Measurements from ENCODE around the gene VAV2. TPM values are rescaled to one million over a fixed set of nuclear protein-coding genes. Genes with fewer than 3 reads are reported as not detected.

The VAV2 gene
- total RNA-seq, 3 donors from 2014 or later (not counting 1 experiment from before 2014, with no cell fraction given), result 3.9 to 5.1 (median 4.8) TPM

DNA sequence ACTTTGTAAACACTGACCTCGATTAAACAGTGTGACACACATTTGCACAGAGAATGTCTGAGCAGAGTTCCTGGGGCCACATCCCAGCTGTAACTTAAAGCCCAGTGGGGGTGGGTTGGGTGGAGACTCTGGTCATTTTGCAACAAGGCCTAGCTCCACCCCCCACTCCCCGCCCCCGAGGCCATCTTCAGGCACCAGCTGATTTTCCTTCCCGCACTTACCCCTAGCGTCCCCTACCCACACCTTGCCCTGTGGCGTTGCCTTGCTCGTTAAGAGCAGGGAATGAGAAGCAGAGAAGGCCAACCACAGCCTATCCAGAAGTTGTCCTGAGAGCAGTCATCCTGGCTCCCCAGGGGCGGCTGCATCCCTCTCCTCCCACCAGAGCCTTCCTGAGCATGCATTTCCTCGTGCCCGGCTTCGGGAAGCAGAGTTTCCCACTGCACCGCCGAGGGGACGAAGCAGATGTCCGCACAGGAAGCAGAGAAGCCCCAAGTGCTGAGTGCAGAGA is 152.2 kb downstream of the VAV2 start:
- Mint-ChIP-seq H3K4me1 (peaks cover 0 to 5% of the 10 kb centered on the region in 2 donors), H3K4me3 (no peak overlapping the region), H3K9me3 (no peaks in the 10 kb centered on the region), H3K36me3 (no peaks in the 10 kb centered on the region), H3K27me3 (ENCODE audit: low read depth in 2 of 2) (no peaks in the 10 kb centered on the region), H3K27ac (no peak overlapping the region)
- Histone ChIP-seq H3K9me3 (ENCODE audit: control insufficient read depth, insufficient read depth, low read length) (no peaks in the 10 kb centered on the region), H3K4me3 (ENCODE audit: low read length) (no peak overlapping the region), H3K27me3 (ENCODE audit: control insufficient read depth, insufficient read depth, low read length) (no peaks in the 10 kb centered on the region), H3K4me1 (ENCODE audit: control insufficient read depth, insufficient read depth, low read length) (peaks cover 6% of the 10 kb centered on the region), H3K27ac (ENCODE audit: low read length) (no peak overlapping the region), H3K36me3 (ENCODE audit: control insufficient read depth, insufficient read depth, low read length) (no peaks in the 10 kb centered on the region)
- intact Hi-C loops (cut with micrococcal nuclease), result no loop called here
- no peak for ATAC-seq
- DNase-seq, result no peak
- 81% methylated on average over 15 of the region's 15 CpGs for WGBS (ENCODE audit: insufficient coverage)
- TF ChIP-seq, protein P1, sequence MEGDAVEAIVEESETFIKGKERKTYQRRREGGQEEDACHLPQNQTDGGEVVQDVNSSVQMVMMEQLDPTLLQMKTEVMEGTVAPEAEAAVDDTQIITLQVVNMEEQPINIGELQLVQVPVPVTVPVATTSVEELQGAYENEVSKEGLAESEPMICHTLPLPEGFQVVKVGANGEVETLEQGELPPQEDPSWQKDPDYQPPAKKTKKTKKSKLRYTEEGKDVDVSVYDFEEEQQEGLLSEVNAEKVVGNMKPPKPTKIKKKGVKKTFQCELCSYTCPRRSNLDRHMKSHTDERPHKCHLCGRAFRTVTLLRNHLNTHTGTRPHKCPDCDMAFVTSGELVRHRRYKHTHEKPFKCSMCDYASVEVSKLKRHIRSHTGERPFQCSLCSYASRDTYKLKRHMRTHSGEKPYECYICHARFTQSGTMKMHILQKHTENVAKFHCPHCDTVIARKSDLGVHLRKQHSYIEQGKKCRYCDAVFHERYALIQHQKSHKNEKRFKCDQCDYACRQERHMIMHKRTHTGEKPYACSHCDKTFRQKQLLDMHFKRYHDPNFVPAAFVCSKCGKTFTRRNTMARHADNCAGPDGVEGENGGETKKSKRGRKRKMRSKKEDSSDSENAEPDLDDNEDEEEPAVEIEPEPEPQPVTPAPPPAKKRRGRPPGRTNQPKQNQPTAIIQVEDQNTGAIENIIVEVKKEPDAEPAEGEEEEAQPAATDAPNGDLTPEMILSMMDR (IDR thresholded peaks at IDR 0.05), result no peak

DNA sequence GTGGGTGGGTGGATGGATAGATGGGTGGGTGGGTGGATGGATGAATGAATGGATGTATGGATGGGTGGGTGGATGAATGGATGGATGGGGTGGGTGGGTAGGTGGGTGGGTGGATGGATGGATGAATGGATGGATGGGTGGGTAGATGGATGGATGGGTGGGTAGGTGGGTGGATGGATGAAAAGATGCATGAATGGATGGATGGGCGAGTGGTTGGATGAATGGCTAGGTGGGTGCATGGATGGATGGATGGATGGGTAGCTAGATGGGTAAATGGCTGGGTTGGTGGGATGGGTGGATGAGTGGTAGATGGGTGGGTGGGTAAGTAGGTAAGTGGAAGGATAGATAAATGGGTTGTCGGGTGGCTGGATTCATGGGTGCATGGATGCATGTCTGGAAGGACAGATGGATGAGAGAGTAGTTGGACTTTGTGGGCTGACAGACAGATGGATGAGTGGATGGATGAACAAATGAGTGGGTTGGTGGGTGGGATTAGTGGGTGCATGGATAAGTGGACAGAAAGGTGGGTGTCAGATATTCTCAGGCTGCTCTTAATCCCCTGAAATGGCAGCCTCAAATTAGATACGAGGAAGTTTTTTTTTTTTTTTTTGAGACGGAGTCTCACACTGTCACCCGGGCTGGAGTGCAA is 153.1 kb downstream of the VAV2 start:
- Histone ChIP-seq H3K27ac (ENCODE audit: low read length) (no peak overlapping the region), H3K27me3 (ENCODE audit: control insufficient read depth, insufficient read depth, low read length) (no peaks in the 10 kb centered on the region), H3K36me3 (ENCODE audit: control insufficient read depth, insufficient read depth, low read length) (no peaks in the 10 kb centered on the region), H3K4me1 (ENCODE audit: control insufficient read depth, insufficient read depth, low read length) (peaks cover 3% of the 10 kb centered on the region), H3K9me3 (ENCODE audit: control insufficient read depth, insufficient read depth, low read length) (no peaks in the 10 kb centered on the region), H3K4me3 (ENCODE audit: low read length) (no peak overlapping the region)
- peaks cover 0 to 5% of the 10 kb centered on the region in 2 donors for H3K4me1 Mint-ChIP-seq
- DNase-seq (no peak), ATAC-seq (no peak)
- H3K27ac Mint-ChIP-seq, result no peak overlapping the region
- no peaks in the 10 kb centered on the region for H3K36me3 Mint-ChIP-seq
- H3K27me3 Mint-ChIP-seq (ENCODE audit: low read depth in 2 of 2), result no peaks in the 10 kb centered on the region
- no peaks in the 10 kb centered on the region for H3K9me3 Mint-ChIP-seq
- intact Hi-C loops (cut with micrococcal nuclease), result no loop called here
- TF ChIP-seq, protein P1 (IDR thresholded peaks at IDR 0.05), result no peak
- WGBS (ENCODE audit: insufficient coverage), result 91% methylated on average over 5 of the region's 5 CpGs
- H3K4me3 Mint-ChIP-seq, result no peak overlapping the region

DNA sequence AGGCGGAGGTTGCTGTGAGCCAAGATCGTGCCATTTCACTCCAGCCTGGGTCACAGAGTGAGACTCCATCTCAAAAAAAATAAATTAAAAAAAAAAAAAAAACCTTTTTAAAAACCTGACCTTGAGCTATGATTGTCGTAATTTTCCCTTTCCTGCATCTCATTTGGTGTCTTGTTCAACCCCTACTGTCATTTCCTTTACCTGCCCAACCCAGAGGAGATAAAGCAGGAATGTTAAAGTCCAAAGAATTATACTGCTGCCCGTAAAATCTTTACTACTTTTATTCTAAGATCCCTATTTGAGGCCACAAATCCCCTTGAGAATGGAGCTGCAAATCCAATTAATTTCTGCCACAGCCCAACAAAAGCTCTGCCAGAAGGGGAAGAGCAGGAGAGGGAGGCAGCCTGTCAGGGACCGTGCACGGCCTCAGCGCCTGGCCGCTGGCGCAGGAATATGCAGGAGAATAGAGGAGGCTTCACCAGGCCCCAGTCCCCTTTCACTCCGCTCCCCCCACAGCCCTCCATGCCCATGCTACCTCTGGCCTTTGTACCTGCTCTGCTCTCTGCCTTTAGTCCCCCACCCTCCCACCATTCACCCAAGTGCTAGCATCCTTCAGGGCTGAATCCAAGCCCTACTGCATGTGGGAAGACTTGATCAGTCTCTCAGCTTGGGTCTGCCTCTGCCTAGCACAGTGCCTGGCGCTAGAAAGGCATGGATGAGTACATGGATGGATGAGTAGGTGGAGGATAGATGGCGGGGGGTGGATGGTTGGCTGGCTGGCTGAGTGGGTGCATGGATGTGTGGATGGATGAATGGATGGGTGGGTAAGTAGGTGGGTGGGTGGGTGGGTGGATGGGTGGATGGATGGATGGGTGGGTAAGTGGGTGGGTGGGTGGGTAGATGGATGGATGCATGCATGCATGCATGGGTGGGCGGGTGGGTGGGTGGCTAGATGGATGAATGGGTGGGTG is 154.2 kb downstream of the VAV2 start:
- no peak for DNase-seq
- 92% methylated on average over 12 of the region's 13 CpGs for WGBS (ENCODE audit: insufficient coverage)
- no peaks in the 10 kb centered on the region for H3K36me3 Mint-ChIP-seq
- H3K27ac Mint-ChIP-seq, result no peak overlapping the region
- no peak overlapping the region for H3K4me3 ChIP-seq (ENCODE audit: low read length)
- H3K9me3 Mint-ChIP-seq, result no peaks in the 10 kb centered on the region
- no peaks in the 10 kb centered on the region for H3K4me1 ChIP-seq (ENCODE audit: control insufficient read depth, insufficient read depth, low read length)
- no peaks in the 10 kb centered on the region for H3K4me1 Mint-ChIP-seq
- H3K27me3 Mint-ChIP-seq (ENCODE audit: low read depth in 2 of 2), result no peaks in the 10 kb centered on the region
- no peaks in the 10 kb centered on the region for H3K27me3 ChIP-seq (ENCODE audit: control insufficient read depth, insufficient read depth, low read length)
- no peak for ATAC-seq
- no peak overlapping the region for H3K4me3 Mint-ChIP-seq
- no peaks in the 10 kb centered on the region for H3K36me3 ChIP-seq (ENCODE audit: control insufficient read depth, insufficient read depth, low read length)
- H3K9me3 ChIP-seq (ENCODE audit: control insufficient read depth, insufficient read depth, low read length), result no peaks in the 10 kb centered on the region
- TF ChIP-seq, protein P1 (IDR thresholded peaks at IDR 0.05), result no peak
- intact Hi-C loops (cut with micrococcal nuclease), result no loop called here
- H3K27ac ChIP-seq (ENCODE audit: low read length), result no peak overlapping the region
